Measurements from ENCODE around the gene DCT. TPM values are rescaled to one million over a fixed set of nuclear protein-coding genes. Genes with fewer than 3 reads are reported as not detected.
"Not testable (repeated sequence)": the region's sequence is repeated elsewhere in the genome, so short reads cannot be mapped to it uniquely, and the experiment has no call there.

Gene DCT
- total RNA-seq, 6 experiments from 2014 or later: 0.10 to 0.35 (median 0.11) TPM; not detected in 2

DNA sequence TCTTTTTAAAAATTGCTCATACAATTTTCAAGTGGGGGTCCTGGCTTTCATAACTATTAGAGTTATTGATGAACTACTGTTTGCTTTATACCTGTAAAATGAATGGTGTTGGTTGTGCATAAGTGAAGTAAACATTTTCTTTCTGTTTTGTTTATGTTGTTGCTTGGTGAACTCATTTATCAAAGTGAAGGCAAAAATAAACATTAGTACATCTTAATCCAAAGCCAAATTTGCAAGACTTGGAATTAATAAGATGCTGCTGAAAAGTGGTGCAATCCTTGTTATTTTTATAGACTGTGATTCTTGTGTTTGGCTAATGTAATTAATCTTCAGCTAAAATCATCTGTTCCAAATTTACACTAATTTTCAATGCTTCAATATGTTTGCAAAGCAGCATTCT, 24.4 kb upstream of the DCT start:
- Histone ChIP-seq H3K27me3 (no peaks in the 10 kb centered on the region), H3K4me1 (no peaks in the 10 kb centered on the region), H3K27ac (no peak overlapping the region), H3K9me3 (no peaks in the 10 kb centered on the region), H3K4me3 (no peak overlapping the region), H3K36me3 (no peaks in the 10 kb centered on the region)
- intact Hi-C loops (cut with DNase I): no loop called here
- ATAC-seq (no peak), DNase-seq (no peak)
- TF ChIP-seq, protein P1, sequence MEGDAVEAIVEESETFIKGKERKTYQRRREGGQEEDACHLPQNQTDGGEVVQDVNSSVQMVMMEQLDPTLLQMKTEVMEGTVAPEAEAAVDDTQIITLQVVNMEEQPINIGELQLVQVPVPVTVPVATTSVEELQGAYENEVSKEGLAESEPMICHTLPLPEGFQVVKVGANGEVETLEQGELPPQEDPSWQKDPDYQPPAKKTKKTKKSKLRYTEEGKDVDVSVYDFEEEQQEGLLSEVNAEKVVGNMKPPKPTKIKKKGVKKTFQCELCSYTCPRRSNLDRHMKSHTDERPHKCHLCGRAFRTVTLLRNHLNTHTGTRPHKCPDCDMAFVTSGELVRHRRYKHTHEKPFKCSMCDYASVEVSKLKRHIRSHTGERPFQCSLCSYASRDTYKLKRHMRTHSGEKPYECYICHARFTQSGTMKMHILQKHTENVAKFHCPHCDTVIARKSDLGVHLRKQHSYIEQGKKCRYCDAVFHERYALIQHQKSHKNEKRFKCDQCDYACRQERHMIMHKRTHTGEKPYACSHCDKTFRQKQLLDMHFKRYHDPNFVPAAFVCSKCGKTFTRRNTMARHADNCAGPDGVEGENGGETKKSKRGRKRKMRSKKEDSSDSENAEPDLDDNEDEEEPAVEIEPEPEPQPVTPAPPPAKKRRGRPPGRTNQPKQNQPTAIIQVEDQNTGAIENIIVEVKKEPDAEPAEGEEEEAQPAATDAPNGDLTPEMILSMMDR (IDR thresholded peaks at IDR 0.05): no peak
- no peak for TF ChIP-seq POLR2A (IDR thresholded peaks at IDR 0.05)

DNA sequence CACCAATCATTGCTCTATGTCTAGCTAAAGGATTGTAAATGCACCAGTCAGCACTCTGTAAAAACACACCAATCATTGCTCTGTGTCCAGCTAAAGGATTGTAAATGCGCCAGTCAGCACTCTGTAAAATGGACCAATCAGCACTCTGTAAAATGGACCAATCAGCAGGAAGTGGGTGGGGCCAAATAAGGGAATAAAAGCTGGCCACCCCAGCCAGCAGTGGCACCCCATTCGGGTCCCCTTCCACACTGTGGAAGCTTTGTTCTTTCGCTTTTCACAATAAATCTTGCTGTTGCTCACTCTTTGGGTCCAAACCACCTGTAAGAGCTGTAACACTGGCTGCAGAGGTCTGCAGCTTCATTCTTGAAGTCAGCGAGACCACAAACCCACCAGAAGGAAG, 19.3 kb upstream of the DCT start:
- H3K36me3 ChIP-seq; intact Hi-C loops (cut with DNase I); H3K9me3 ChIP-seq; ATAC-seq; H3K27me3 ChIP-seq; H3K4me3 ChIP-seq; DNase-seq; H3K4me1 ChIP-seq; H3K27ac ChIP-seq: not testable (repeated sequence)
- 81% methylated on average over 3 of the region's 4 CpGs for WGBS (ENCODE audit: insufficient coverage, low coverage, low lambda C conversion rate, missing lambda C conversion rate)

DNA sequence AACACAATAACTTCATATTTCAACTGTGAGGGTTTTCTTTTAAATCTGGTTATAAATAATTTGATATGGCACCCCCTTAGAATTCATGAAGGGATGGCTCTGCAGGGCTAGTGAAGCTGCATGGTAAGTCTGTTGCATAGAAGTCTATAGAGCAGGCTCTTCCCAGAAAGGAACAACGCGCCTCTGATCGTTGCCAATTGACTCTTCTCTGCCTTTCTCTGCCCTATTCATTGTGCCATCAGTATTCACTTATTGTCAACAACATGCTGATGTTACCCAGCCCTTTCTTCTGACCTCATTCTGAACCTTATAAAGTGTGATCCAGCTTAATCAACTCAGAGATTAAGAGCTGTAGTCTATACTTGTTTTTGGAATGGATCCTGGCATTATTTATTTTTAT, 16.3 kb upstream of the DCT start:
- Histone ChIP-seq H3K27ac (no peak overlapping the region), H3K9me3 (no peaks in the 10 kb centered on the region), H3K27me3 (no peaks in the 10 kb centered on the region), H3K36me3 (no peaks in the 10 kb centered on the region), H3K4me1 (no peaks in the 10 kb centered on the region), H3K4me3 (no peak overlapping the region)
- ATAC-seq (no peak), DNase-seq (no peak)
- intact Hi-C loops (cut with DNase I): no loop called here
- TF ChIP-seq, protein P1 (IDR thresholded peaks at IDR 0.05): no peak
- no peak for TF ChIP-seq POLR2A (IDR thresholded peaks at IDR 0.05)
- WGBS (ENCODE audit: insufficient coverage, low coverage, low lambda C conversion rate, missing lambda C conversion rate): 78% methylated on average over 3 of the region's 3 CpGs

DNA sequence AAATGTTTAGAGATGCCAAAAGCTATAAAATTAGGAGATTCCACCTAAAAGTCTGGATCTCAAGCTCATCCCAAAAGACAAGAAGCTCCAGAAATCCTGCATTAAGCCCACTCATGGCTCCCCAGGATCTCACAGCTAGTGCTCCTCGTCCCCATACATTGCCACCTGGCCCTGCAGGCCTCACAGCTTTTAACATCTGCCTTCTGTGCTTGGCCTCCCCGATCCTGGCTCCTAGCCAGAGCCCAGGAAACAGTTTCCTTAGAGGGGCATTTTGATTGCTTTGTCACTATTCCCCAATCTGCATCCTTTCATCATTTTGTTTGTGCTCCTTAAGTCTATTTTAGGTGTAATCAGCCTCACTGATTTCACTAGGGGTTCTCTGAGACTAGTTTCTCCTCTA, 14.5 kb upstream of the DCT start:
- H3K4me3 ChIP-seq: no peak overlapping the region
- DNase-seq (no peak), ATAC-seq (no peak)
- no peaks in the 10 kb centered on the region for H3K27me3 ChIP-seq
- intact Hi-C loops (cut with DNase I): no loop called here
- no peaks in the 10 kb centered on the region for H3K9me3 ChIP-seq
- TF ChIP-seq, protein P1 (IDR thresholded peaks at IDR 0.05): no peak
- no peak for TF ChIP-seq POLR2A (IDR thresholded peaks at IDR 0.05)
- no peak overlapping the region for H3K27ac ChIP-seq
- WGBS (ENCODE audit: insufficient coverage, low coverage, low lambda C conversion rate, missing lambda C conversion rate): 34% methylated on average over 2 of the region's 2 CpGs
- no peaks in the 10 kb centered on the region for H3K4me1 ChIP-seq
- H3K36me3 ChIP-seq: no peaks in the 10 kb centered on the region

DNA sequence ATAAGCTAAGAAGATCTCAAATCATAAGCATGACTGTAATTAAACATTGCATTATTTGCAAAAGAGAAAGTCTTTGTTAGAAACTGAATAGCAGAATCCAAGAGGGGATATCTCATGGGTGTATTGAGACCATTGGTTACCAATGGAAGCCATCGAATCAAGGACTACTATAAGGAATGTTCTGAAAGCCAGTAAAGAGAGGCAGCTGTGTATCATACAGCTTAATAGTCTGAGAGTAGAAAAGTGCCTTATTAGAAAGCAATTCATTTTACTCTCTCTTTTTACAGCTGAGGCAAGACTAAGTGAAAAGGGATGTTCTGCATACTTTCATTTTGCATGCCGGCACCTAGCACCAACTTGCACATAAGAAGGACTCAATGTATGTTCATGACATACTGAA, 7.6 kb upstream of the DCT start:
- H3K4me3 ChIP-seq: no peak overlapping the region
- no peaks in the 10 kb centered on the region for H3K9me3 ChIP-seq
- 71% methylated on average over 2 of the region's 2 CpGs for WGBS (ENCODE audit: insufficient coverage, low coverage, low lambda C conversion rate, missing lambda C conversion rate)
- no peak for DNase-seq
- TF ChIP-seq POLR2A (IDR thresholded peaks at IDR 0.05): no peak
- TF ChIP-seq, protein P1 (IDR thresholded peaks at IDR 0.05): no peak
- no peaks in the 10 kb centered on the region for H3K4me1 ChIP-seq
- intact Hi-C loops (cut with DNase I): no loop called here
- H3K27ac ChIP-seq: no peak overlapping the region
- H3K36me3 ChIP-seq: no peaks in the 10 kb centered on the region
- ATAC-seq: no peak
- H3K27me3 ChIP-seq: no peaks in the 10 kb centered on the region
